GM18858 (cell line): ENCODE results near the gene CDK5RAP1.

Experiments used
- ATAC-seq: cut with Tn5 transposase; IDR thresholded peaks from one replicate; pipeline ENCODE4 v1.9.1; 2021; ENCODE audit not compliant: unreplicated experiment

The CDK5RAP1 gene

GRCh38 chr20:33336375-33336774 lies 64.9 kb downstream of the CDK5RAP1 start:
- ATAC-seq, result no peak

GRCh38 chr20:33334111-33334510 lies 67.2 kb downstream of the CDK5RAP1 start:
- no peak for ATAC-seq

GRCh38 chr20:33333616-33334015 lies 67.7 kb downstream of the CDK5RAP1 start:
- ATAC-seq, result no peak

GRCh38 chr20:33332905-33333456 lies 68.3 kb downstream of the CDK5RAP1 start:
- ATAC-seq, result no peak

- no peak for ATAC-seq
Observed at GRCh38 chr20:33328157-33329137, 72.9 kb downstream of the CDK5RAP1 start.

- no peak for ATAC-seq
Observed at GRCh38 chr20:33325350-33325749, 76.0 kb downstream of the CDK5RAP1 start.

GRCh38 chr20:33323236-33323635 lies 78.1 kb downstream of the CDK5RAP1 start:
- ATAC-seq, result no peak

- no peak for ATAC-seq
Observed at GRCh38 chr20:33322456-33322855, 78.9 kb downstream of the CDK5RAP1 start.

- no peak for ATAC-seq
Observed at GRCh38 chr20:33320006-33320405, 81.3 kb downstream of the CDK5RAP1 start.

- no peak for ATAC-seq
Observed at GRCh38 chr20:33318096-33318429, 83.3 kb downstream of the CDK5RAP1 start.

- ATAC-seq, result no peak
Observed at GRCh38 chr20:33317424-33318095, 83.8 kb downstream of the CDK5RAP1 start.

- no peak for ATAC-seq
Observed at GRCh38 chr20:33316958-33317357, 84.4 kb downstream of the CDK5RAP1 start.

- no peak for ATAC-seq
Observed at GRCh38 chr20:33316343-33316742, 85.0 kb downstream of the CDK5RAP1 start.

- no peak for ATAC-seq
Observed at GRCh38 chr20:33313686-33314314, 87.5 kb downstream of the CDK5RAP1 start.

- no peak for ATAC-seq
Observed at GRCh38 chr20:33312583-33312982, 88.7 kb downstream of the CDK5RAP1 start.

- no peak for ATAC-seq
Observed at GRCh38 chr20:33311996-33312395, 89.3 kb downstream of the CDK5RAP1 start.

- no peak for ATAC-seq
Observed at GRCh38 chr20:33311011-33311410, 90.3 kb downstream of the CDK5RAP1 start.

- ATAC-seq, result no peak
Observed at GRCh38 chr20:33310327-33310899, 90.9 kb downstream of the CDK5RAP1 start.

GRCh38 chr20:33309631-33310030 lies 91.7 kb downstream of the CDK5RAP1 start:
- ATAC-seq, result no peak
